Ishikawa (cell line): Measurements from ENCODE around the gene RNF168.

Source experiments
- CEBPB ChIP-seq: IDR thresholded peaks from 2 replicates; pipeline ENCODE4 v1.6.1; 2012
- CREB1 ChIP-seq: IDR thresholded peaks from 2 replicates; pipeline ENCODE4 v1.6.1; 2012; ENCODE audit warnings: low read depth
- EGR1 ChIP-seq: IDR thresholded peaks from 2 replicates; pipeline ENCODE4 v1.6.1; 2012
- EP300 ChIP-seq: IDR thresholded peaks from 2 replicates; pipeline ENCODE4 v1.6.1; 2012; ENCODE audit warnings: borderline replicate concordance
- FOXM1 ChIP-seq: IDR thresholded peaks from 2 replicates; pipeline ENCODE4 v1.6.1; 2012; ENCODE audit warnings: low read depth, borderline replicate concordance
- NFIC ChIP-seq: IDR thresholded peaks from 2 replicates; pipeline ENCODE4 v1.6.1; 2012
- RAD21 ChIP-seq: IDR thresholded peaks from 2 replicates; pipeline ENCODE4 v1.6.1; 2012; ENCODE audit warnings: low read depth
- TAF1 ChIP-seq: IDR thresholded peaks from 2 replicates; pipeline ENCODE4 v1.6.1; 2012; ENCODE audit warnings: low read depth, mild to moderate bottlenecking
- TCF12 ChIP-seq: IDR thresholded peaks from 2 replicates; pipeline ENCODE4 v1.6.1; 2012; ENCODE audit warnings: low read depth
- TEAD4 ChIP-seq: IDR thresholded peaks from 2 replicates; pipeline ENCODE4 v1.6.1; 2012
- USF1 ChIP-seq: IDR thresholded peaks from 2 replicates; pipeline ENCODE4 v1.6.1; 2012
- YY1 ChIP-seq: IDR thresholded peaks from 2 replicates; pipeline ENCODE4 v1.6.1; 2012; ENCODE audit warnings: low read depth
- ZBTB7A ChIP-seq: IDR thresholded peaks from 2 replicates; pipeline ENCODE4 v1.6.1; 2012; ENCODE audit warnings: low read depth
- TF ChIP-seq, protein P1 (sequence below): IDR thresholded peaks from 2 replicates; pipeline ENCODE4 v1.6.1; 2012; ENCODE audit warnings: low read depth, mild to moderate bottlenecking
- TF ChIP-seq, protein P2 (sequence below): IDR thresholded peaks from 2 replicates; pipeline ENCODE4 v1.6.1; 2012

The RNF168 gene

GRCh38 chr3:196541684-196542445 is 38.3 kb upstream of the RNF168 start:
- TF ChIP-seq TEAD4 (no peak), FOXM1 (no peak), ZBTB7A (no peak), EP300 (no peak), TAF1 (no peak), USF1 (no peak), YY1 (no peak), TCF12 (no peak), CREB1 (no peak), RAD21 (no peak), NFIC (no peak), EGR1 (no peak), CEBPB (no peak)
- TF ChIP-seq, protein P1, sequence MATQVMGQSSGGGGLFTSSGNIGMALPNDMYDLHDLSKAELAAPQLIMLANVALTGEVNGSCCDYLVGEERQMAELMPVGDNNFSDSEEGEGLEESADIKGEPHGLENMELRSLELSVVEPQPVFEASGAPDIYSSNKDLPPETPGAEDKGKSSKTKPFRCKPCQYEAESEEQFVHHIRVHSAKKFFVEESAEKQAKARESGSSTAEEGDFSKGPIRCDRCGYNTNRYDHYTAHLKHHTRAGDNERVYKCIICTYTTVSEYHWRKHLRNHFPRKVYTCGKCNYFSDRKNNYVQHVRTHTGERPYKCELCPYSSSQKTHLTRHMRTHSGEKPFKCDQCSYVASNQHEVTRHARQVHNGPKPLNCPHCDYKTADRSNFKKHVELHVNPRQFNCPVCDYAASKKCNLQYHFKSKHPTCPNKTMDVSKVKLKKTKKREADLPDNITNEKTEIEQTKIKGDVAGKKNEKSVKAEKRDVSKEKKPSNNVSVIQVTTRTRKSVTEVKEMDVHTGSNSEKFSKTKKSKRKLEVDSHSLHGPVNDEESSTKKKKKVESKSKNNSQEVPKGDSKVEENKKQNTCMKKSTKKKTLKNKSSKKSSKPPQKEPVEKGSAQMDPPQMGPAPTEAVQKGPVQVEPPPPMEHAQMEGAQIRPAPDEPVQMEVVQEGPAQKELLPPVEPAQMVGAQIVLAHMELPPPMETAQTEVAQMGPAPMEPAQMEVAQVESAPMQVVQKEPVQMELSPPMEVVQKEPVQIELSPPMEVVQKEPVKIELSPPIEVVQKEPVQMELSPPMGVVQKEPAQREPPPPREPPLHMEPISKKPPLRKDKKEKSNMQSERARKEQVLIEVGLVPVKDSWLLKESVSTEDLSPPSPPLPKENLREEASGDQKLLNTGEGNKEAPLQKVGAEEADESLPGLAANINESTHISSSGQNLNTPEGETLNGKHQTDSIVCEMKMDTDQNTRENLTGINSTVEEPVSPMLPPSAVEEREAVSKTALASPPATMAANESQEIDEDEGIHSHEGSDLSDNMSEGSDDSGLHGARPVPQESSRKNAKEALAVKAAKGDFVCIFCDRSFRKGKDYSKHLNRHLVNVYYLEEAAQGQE, result no peak
- TF ChIP-seq, protein P2, sequence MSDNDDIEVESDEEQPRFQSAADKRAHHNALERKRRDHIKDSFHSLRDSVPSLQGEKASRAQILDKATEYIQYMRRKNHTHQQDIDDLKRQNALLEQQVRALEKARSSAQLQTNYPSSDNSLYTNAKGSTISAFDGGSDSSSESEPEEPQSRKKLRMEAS, result no peak

DNA sequence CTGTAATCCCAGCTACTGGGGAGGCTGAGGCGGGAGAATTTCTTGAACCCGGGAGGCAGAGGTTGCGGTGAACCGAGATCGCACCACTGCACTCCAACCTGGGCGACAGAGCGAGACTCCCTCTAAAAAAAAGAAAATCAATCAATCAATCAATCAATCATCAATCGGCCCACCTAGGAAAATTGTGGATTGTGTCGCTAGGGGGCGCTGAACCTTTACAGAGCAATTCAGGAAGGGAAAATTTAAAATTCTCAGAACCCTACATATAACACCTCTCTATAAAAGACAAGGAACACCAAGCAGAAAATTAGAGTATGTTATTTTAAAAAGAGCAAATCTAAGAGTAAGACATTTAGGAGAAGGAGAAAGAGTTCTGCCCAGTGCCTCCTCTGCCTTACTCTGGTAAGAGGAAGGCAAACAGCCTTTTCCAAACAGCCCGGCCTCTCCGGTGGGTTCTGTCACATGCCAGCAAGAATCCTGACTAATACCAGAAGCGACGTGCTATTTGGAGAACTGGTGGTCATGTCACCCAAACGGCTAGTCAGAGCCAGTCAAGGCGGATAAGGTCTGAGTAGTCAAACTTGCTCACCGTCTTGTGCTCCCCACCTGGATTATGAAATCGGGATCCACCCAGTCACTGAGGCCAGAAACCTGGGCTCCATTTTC is 33.9 kb upstream of the RNF168 start:
- TF ChIP-seq CREB1 (no peak), RAD21 (peak; percentile 59)

- TF ChIP-seq, protein P1, result no peak
- TF ChIP-seq YY1, result no peak
- TF ChIP-seq USF1, result no peak
- TF ChIP-seq TEAD4, result no peak
- TF ChIP-seq NFIC, result no peak
- no peak for TF ChIP-seq ZBTB7A
- TF ChIP-seq RAD21, result no peak
- no peak for TF ChIP-seq CREB1
- no peak for TF ChIP-seq FOXM1
- TF ChIP-seq CEBPB, result no peak
- TF ChIP-seq, protein P2, result no peak
- TF ChIP-seq TCF12, result no peak
- no peak for TF ChIP-seq TAF1
- no peak for TF ChIP-seq EP300
- no peak for TF ChIP-seq EGR1
Observed at GRCh38 chr3:196533260-196533681, 29.7 kb upstream of the RNF168 start.

GRCh38 chr3:196531418-196531817 is 27.9 kb upstream of the RNF168 start:
- TF ChIP-seq, protein P1, result no peak
- TF ChIP-seq NFIC (no peak), YY1 (no peak), CEBPB (no peak), TAF1 (no peak), CREB1 (no peak), TEAD4 (no peak), RAD21 (no peak)
- TF ChIP-seq, protein P2, result no peak
